K562 (cell line): Measurements from ENCODE around the gene RXFP1. TPM values are rescaled to one million over a fixed set of nuclear protein-coding genes. Genes with fewer than 3 reads are reported as not detected.

Experiments used
- CHD7 ChIP-seq: fragments of 200-600 bp; sonication (generic); IDR thresholded peaks from one replicate; pipeline ENCODE4 v1.6.1; 2012; ENCODE audit warnings: mild to moderate bottlenecking, low read depth, low read length, inconsistent platforms
- FOXM1 ChIP-seq, 2 experiments: fragments of 450-650 bp in 1 of 2; sonication (generic) in 1 of 2; formaldehyde crosslinking in 1 of 2; IDR thresholded peaks; 2 replicates each; pipeline versions ENCODE4 v1.6.1 to v1.9.0; 2017 to 2022; ENCODE audit warnings: low read depth in 2 of 2, mild to moderate bottlenecking in 2 of 2, missing genetic modification reagents in 1 of 2, moderate library complexity in 1 of 2
- MCM5 ChIP-seq: fragments of 450-650 bp; IDR thresholded peaks from 2 replicates; pipeline ENCODE4 v1.6.1; 2016; ENCODE audit warnings: low read depth
- MYNN ChIP-seq, 2 experiments: sonication (generic); formaldehyde crosslinking in 1 of 2; IDR thresholded peaks; 2 replicates each; pipeline versions ENCODE4 v1.5.0 to v1.6.1; 2016 to 2020; ENCODE audit warnings: antibody characterized with exemption in 1 of 2, missing genetic modification reagents in 1 of 2
- NONO ChIP-seq, 2 experiments: fragments of 200-400 bp in 1 of 2; fragments of 450-650 bp in 1 of 2; formaldehyde crosslinking in 1 of 2; IDR thresholded peaks; 2 replicates each; pipeline ENCODE4 v1.6.1; 2017; ENCODE audit warnings: low read depth in 2 of 2, mild to moderate bottlenecking in 2 of 2, moderate library complexity in 2 of 2, low read length in 1 of 2
- POLR3G ChIP-seq: IDR thresholded peaks from 2 replicates; pipeline ENCODE4 v1.6.1; 2011; ENCODE audit not compliant: insufficient read length, insufficient replicate concordance; ENCODE audit errors: extremely low read depth
- SAFB ChIP-seq: fragments of 200-400 bp; formaldehyde crosslinking; IDR thresholded peaks from 2 replicates; pipeline ENCODE4 v1.6.1; 2017; ENCODE audit warnings: low read depth, low read length, borderline replicate concordance
- SETDB1 ChIP-seq: IDR thresholded peaks from one replicate; pipeline ENCODE4 v1.6.1; 2012; ENCODE audit warnings: low read length, control low read depth, inconsistent platforms
- TAL1 ChIP-seq: fragments of 450-650 bp; IDR thresholded peaks from 2 replicates; pipeline ENCODE4 v1.6.1; 2016; ENCODE audit warnings: mild to moderate bottlenecking
- TBP ChIP-seq: optimal IDR thresholded peaks from 2 replicates; pipeline ENCODE3; 2011; ENCODE audit warnings: low read depth, low read length, improper control_type of control experiment
- ZNF277 ChIP-seq: fragments of 250-450 bp; sonication (Bioruptor Pico); IDR thresholded peaks from 2 replicates; pipeline ENCODE4 v1.8.0; 2022; ENCODE audit warnings: inconsistent platforms, mild to moderate bottlenecking, moderate library complexity, borderline replicate concordance
- polyA plus RNA-seq, 8 experiments: library from polyadenylated mRNA; depleted of rRNA in 4 of 8; stranded (reverse) in 5 of 8; unstranded in 3 of 8; fragments of >200 nt; fragmentation: Nextera tagmentation in 2 of 8; fragmentation: Illumina TruSeq in 1 of 8; extraction: Ambion mirVana in 2 of 8; extraction: Trizol in 1 of 8; gene quantifications; 2 replicates each; pipeline versions ENCODE4 v1.2.1 to v1.2.3, GENCODE V29; 2011 to 2014; ENCODE audit warnings: inconsistent platforms in 1 of 8, missing spikeins in 1 of 8
- total RNA-seq, 7 experiments: library from RNA; depleted of rRNA in 6 of 7; stranded (reverse); fragments of >200 nt in 6 of 7; fragmentation: Illumina TruSeq in 2 of 7; extraction: Trizol in 2 of 7; gene quantifications; 2 replicates each; pipeline versions ENCODE4 v1.2.1 to v1.2.3, GENCODE V29; 2011 to 2021; ENCODE audit warnings: low replicate concordance in 1 of 7

RXFP1 gene
- total and polyA plus RNA-seq, 9 of the 15 experiments (the other 6 are each of a cell fraction or from before 2014, with no cell fraction given), result 0.03 to 0.06 (median 0.04) TPM; not detected in 6

- no peak for TF ChIP-seq CHD7
- TF ChIP-seq POLR3G, result no peak
- no peak for TF ChIP-seq SETDB1
- TF ChIP-seq MYNN (IDR thresholded peaks at IDR 0.05), result no peak
- TF ChIP-seq MYNN (CRISPR knock-in tag; IDR thresholded peaks at IDR 0.05), result no peak
- no peak for TF ChIP-seq ZNF277 (CRISPR knock-in tag)
- TF ChIP-seq MCM5, result no peak
- no peak for TF ChIP-seq NONO (IDR thresholded peaks at IDR 0.05; ENCODE audit: low read depth in 2 of 2, low read length in 1 of 2)
- TF ChIP-seq TAL1, result no peak
- TF ChIP-seq TBP, result no peak
- TF ChIP-seq FOXM1 (IDR thresholded peaks at IDR 0.05; ENCODE audit: low read depth), result no peak
- TF ChIP-seq FOXM1 (CRISPR knock-in tag; IDR thresholded peaks at IDR 0.05; ENCODE audit: low read depth), result no peak
- TF ChIP-seq SAFB, result no peak
Measured at GRCh38 chr4:158644356-158644755, 122.7 kb downstream of the RXFP1 start (continued).
